Osteoblast (primary cell): ENCODE data around the gene EVC2. TPM values are rescaled to one million over a fixed set of nuclear protein-coding genes. Genes with fewer than 3 reads are reported as not detected.

Experiments used
- DNase-seq: peaks from one replicate; pipeline ENCODE4 v3.0.0; 2011; ENCODE audit warnings: low spot score, mixed read lengths; ENCODE audit not compliant: insufficient read length; ENCODE audit errors: missing footprints
- H2AFZ ChIP-seq: 2 replicates; pipeline ENCODE4 v1.6.0; 2011; ENCODE audit warnings: mild to moderate bottlenecking, low read length
- H3K27ac ChIP-seq: 2 replicates; pipeline ENCODE4 v1.5.1; 2011; ENCODE audit warnings: mild to moderate bottlenecking, low read depth, low read length, moderate library complexity
- H3K27me3 ChIP-seq: 2 replicates; pipeline ENCODE4 v1.6.0; 2012; ENCODE audit warnings: mild to moderate bottlenecking, control low read depth, inconsistent platforms, low read length, moderate library complexity; ENCODE audit not compliant: insufficient read depth
- H3K36me3 ChIP-seq: 2 replicates; pipeline ENCODE4 v1.5.1; 2011; ENCODE audit warnings: mild to moderate bottlenecking, low read length, control low read depth, moderate library complexity; ENCODE audit not compliant: insufficient read depth
- H3K4me1 ChIP-seq: 2 replicates; pipeline ENCODE4 v1.5.1; 2011; ENCODE audit warnings: mild to moderate bottlenecking, low read length, control low read depth, moderate library complexity; ENCODE audit not compliant: insufficient read depth
- H3K4me2 ChIP-seq: 2 replicates; pipeline ENCODE4 v1.6.0; 2011; ENCODE audit warnings: mild to moderate bottlenecking, low read length; ENCODE audit not compliant: insufficient read depth
- H3K4me3 ChIP-seq: fragments of 200-600 bp; sonication (generic); 3 replicates; pipeline ENCODE4 v1.5.1; 2012; ENCODE audit warnings: mild to moderate bottlenecking, low read length, inconsistent platforms; ENCODE audit not compliant: insufficient read depth
- H3K79me2 ChIP-seq: 2 replicates; pipeline ENCODE4 v1.6.0; 2012; ENCODE audit warnings: mild to moderate bottlenecking, low read length, control low read depth, inconsistent platforms; ENCODE audit not compliant: insufficient read depth
- H3K9me3 ChIP-seq: 2 replicates; pipeline ENCODE4 v1.5.1; 2011; ENCODE audit warnings: low read depth, low read length, control low read depth
- H4K20me1 ChIP-seq: 2 replicates; pipeline ENCODE4 v1.6.0; 2012; ENCODE audit warnings: mild to moderate bottlenecking, low read length, control low read depth; ENCODE audit not compliant: insufficient read depth
- CTCF ChIP-seq: IDR thresholded peaks from 2 replicates; pipeline ENCODE4 v1.5.1; 2011; ENCODE audit warnings: mild to moderate bottlenecking, low read depth, low read length, moderate library complexity; ENCODE audit errors: extremely low read depth
- total RNA-seq: library from RNA; depleted of rRNA; stranded (reverse); fragments of >200 nt; gene quantifications from 2 replicates; pipeline ENCODE4 v1.2.3, GENCODE V29; 2012

EVC2 gene
- total RNA-seq, 1 donor = 19.2 TPM

GRCh38 chr4:5588046-5588445 lies 120.3 kb downstream of the EVC2 start:
- no peaks in the 10 kb centered on the region for H3K27me3 ChIP-seq
- no peak for TF ChIP-seq CTCF
- DNase-seq = no peak
- H3K4me2 ChIP-seq = no peak overlapping the region
- no peaks in the 10 kb centered on the region for H4K20me1 ChIP-seq
- peaks cover 14% of the 10 kb centered on the region for H3K36me3 ChIP-seq
- H2AFZ ChIP-seq = no peak overlapping the region
- H3K27ac ChIP-seq = no peak overlapping the region
- H3K9me3 ChIP-seq = no peaks in the 10 kb centered on the region
- H3K4me1 ChIP-seq = no peaks in the 10 kb centered on the region
- H3K79me2 ChIP-seq = no peaks in the 10 kb centered on the region
- H3K4me3 ChIP-seq = no peak overlapping the region

- no peak overlapping the region for H3K4me2 ChIP-seq
Observed at GRCh38 chr4:5575941-5576340, 132.4 kb downstream of the EVC2 start.

GRCh38 chr4:5574386-5574785 lies 134.0 kb downstream of the EVC2 start:
- Histone ChIP-seq H2AFZ (no peak overlapping the region), H3K27ac (no peak overlapping the region), H3K36me3 (peaks cover 36% of the 10 kb centered on the region), H3K4me3 (no peak overlapping the region), H3K79me2 (no peaks in the 10 kb centered on the region), H3K9me3 (no peaks in the 10 kb centered on the region), H4K20me1 (no peaks in the 10 kb centered on the region), H3K27me3 (no peaks in the 10 kb centered on the region), H3K4me1 (no peaks in the 10 kb centered on the region), H3K4me2 (no peak overlapping the region)
- TF ChIP-seq CTCF = no peak
- no peak for DNase-seq

More at GRCh38 chr4:5575941-5576340, 132.4 kb downstream of the EVC2 start:
- H3K27ac ChIP-seq = no peak overlapping the region
- no peak overlapping the region for H3K4me3 ChIP-seq
- H3K36me3 ChIP-seq = peaks cover 33% of the 10 kb centered on the region
- no peak for TF ChIP-seq CTCF
- no peak for DNase-seq
- no peaks in the 10 kb centered on the region for H3K4me1 ChIP-seq
- no peaks in the 10 kb centered on the region for H3K27me3 ChIP-seq
- H4K20me1 ChIP-seq = no peaks in the 10 kb centered on the region
- H2AFZ ChIP-seq = no peak overlapping the region
- no peaks in the 10 kb centered on the region for H3K9me3 ChIP-seq
- no peaks in the 10 kb centered on the region for H3K79me2 ChIP-seq

- H2AFZ ChIP-seq = no peak overlapping the region
- H3K4me2 ChIP-seq = no peak overlapping the region
- H3K27ac ChIP-seq = no peak overlapping the region
- H3K4me1 ChIP-seq = no peaks in the 10 kb centered on the region
- no peaks in the 10 kb centered on the region for H3K9me3 ChIP-seq
- H3K27me3 ChIP-seq = no peaks in the 10 kb centered on the region
- H4K20me1 ChIP-seq = no peaks in the 10 kb centered on the region
- no peak overlapping the region for H3K4me3 ChIP-seq
- DNase-seq = no peak
- no peak for TF ChIP-seq CTCF
- H3K36me3 ChIP-seq = peaks cover 35% of the 10 kb centered on the region
- H3K79me2 ChIP-seq = no peaks in the 10 kb centered on the region
Observed at GRCh38 chr4:5573965-5574364, 134.4 kb downstream of the EVC2 start.
